ENCODE results near the gene CREB3L1.

- TF ChIP-seq NKX3-1 (CRISPR knock-in tag; IDR thresholded peaks at IDR 0.05) (no peak), ZNF18 (CRISPR knock-in tag; IDR thresholded peaks at IDR 0.05; ENCODE audit: insufficient replicate concordance) (no peak), PHF5A (CRISPR knock-in tag; IDR thresholded peaks at IDR 0.05; ENCODE audit: low read depth, unreplicated experiment) (no peak), KLF9 (CRISPR knock-in tag; IDR thresholded peaks at IDR 0.05; ENCODE audit: low read depth) (no peak), POLR2AphosphoS5 (IDR thresholded peaks at IDR 0.05; ENCODE audit: low read depth, low read length) (no peak), TARDBP (CRISPR knock-in tag; IDR thresholded peaks at IDR 0.05) (no peak), ZNF713 (CRISPR knock-in tag; IDR thresholded peaks at IDR 0.05) (no peak), JUN (CRISPR knock-in tag; IDR thresholded peaks at IDR 0.05) (no peak), ZZZ3 (CRISPR knock-in tag; IDR thresholded peaks at IDR 0.05; ENCODE audit: borderline replicate concordance) (no peak), CTCF (CRISPR knock-in tag; IDR thresholded peaks at IDR 0.05) (peak; percentile 83), ZNF605 (CRISPR knock-in tag; IDR thresholded peaks at IDR 0.05) (no peak), REL (CRISPR knock-in tag; conservative IDR thresholded peaks at IDR 0.05) (no peak), EP300 (IDR thresholded peaks at IDR 0.05; ENCODE audit: low read depth in 2 of 2, low read length in 2 of 2) (no peak), EP300 (CRISPR knock-in tag; IDR thresholded peaks at IDR 0.05; ENCODE audit: borderline replicate concordance) (no peak)
Observed at GRCh38 chr11:46315033-46315738, 37.7 kb downstream of the CREB3L1 start.
